Activated CD8-positive, alpha-beta T cell treated with anti-CD3 and anti-CD28 coated beads, Interleukin-2, amount 10 ng/mL, durations not matched to agents 7 days and 5 days (primary cell): Measurements from ENCODE around the gene CD58. TPM values are rescaled to one million over a fixed set of nuclear protein-coding genes. Genes with fewer than 3 reads are reported as not detected.
A peak's percentile ranks its signal among the peaks of the same experiment; 100 is the strongest.

Experiments
- ATAC-seq: fragments of 150-1000 bp; cut with Tn5 transposase; one replicate; pipeline ENCODE4 v1.10.0; 2021; ENCODE audit warnings: moderate library complexity
- CTCF ChIA-PET: fragments of 350-600 bp; sonication (Branson Sonifier 250); formaldehyde crosslinking; loops from one replicate; lab custom pipeline; 2021; ENCODE audit warnings: antibody characterized with exemption; lab: Charles Lee
- POLR2A ChIA-PET: fragments of 350-600 bp; sonication (Branson Sonifier 250); formaldehyde crosslinking; loops from one replicate; lab custom pipeline; 2021; ENCODE audit warnings: antibody characterized with exemption; lab: Charles Lee
- DNase-seq: peaks from one replicate; pipeline ENCODE4 v3.0.0-alpha.2; 2020
- H3K27ac Mint-ChIP-seq: one replicate; pipeline ENCODE4 v1.8.0; 2021; ENCODE audit warnings: mild to moderate bottlenecking, mixed read lengths
- H3K27me3 Mint-ChIP-seq: one replicate; pipeline ENCODE4 v1.8.0; 2021; ENCODE audit warnings: low read depth, mixed read lengths
- H3K36me3 Mint-ChIP-seq: one replicate; pipeline ENCODE4 v1.8.0; 2021; ENCODE audit warnings: low read depth, mixed read lengths
- H3K4me1 Mint-ChIP-seq: one replicate; pipeline ENCODE4 v1.8.0; 2021; ENCODE audit warnings: low read depth, mixed read lengths
- H3K4me3 Mint-ChIP-seq: one replicate; pipeline ENCODE4 v1.8.0; 2021; ENCODE audit warnings: mild to moderate bottlenecking, mixed read lengths
- H3K9me3 Mint-ChIP-seq: one replicate; pipeline ENCODE4 v1.8.0; 2022; ENCODE audit warnings: mixed read lengths; ENCODE audit not compliant: insufficient read depth
- total RNA-seq, 2 experiments: library from RNA; stranded (reverse); gene quantifications; one replicate each; pipeline ENCODE4 v1.2.3, GENCODE V29; 2021

CD58 gene
- total RNA-seq, 2 experiments from 2014 or later = 23.9 to 24.7 TPM

GRCh38 chr1:116515702-116516101, 55.1 kb downstream of the CD58 start:
- Mint-ChIP-seq H3K4me1 (peaks cover 72% of the 10 kb centered on the region), H3K27ac (peak overlapping the region; percentile 89), H3K27me3 (no peaks in the 10 kb centered on the region), H3K9me3 (no peaks in the 10 kb centered on the region), H3K36me3 (peaks cover 57% of the 10 kb centered on the region), H3K4me3 (peak overlapping the region; percentile 57)
- ATAC-seq (peak; percentile 44), DNase-seq (peak; percentile 47)
- ChIA-PET POLR2A (interaction anchor here (0.8 to 3.5 kb wide), 5 partner anchors 9 to 97 kb away, joined by 3 to 23 read pairs (median 3); no protein-coding TSS in a partner anchor), CTCF (interaction anchor here (1.0 to 6.1 kb wide), 8 partner anchors 11 to 538 kb away, joined by 3 to 61 read pairs (median 4); no protein-coding TSS in a partner anchor)

- no peaks in the 10 kb centered on the region for H3K27me3 Mint-ChIP-seq
- H3K4me1 Mint-ChIP-seq = peaks cover 78% of the 10 kb centered on the region
Observed at GRCh38 chr1:116514708-116515525, 55.9 kb downstream of the CD58 start.

GRCh38 chr1:116513956-116514355, 56.9 kb downstream of the CD58 start:
- no peak overlapping the region for H3K4me3 Mint-ChIP-seq
- peaks cover 53% of the 10 kb centered on the region for H3K36me3 Mint-ChIP-seq
- H3K4me1 Mint-ChIP-seq = peaks cover 84% of the 10 kb centered on the region

More at GRCh38 chr1:116514708-116515525, 55.9 kb downstream of the CD58 start:
- ChIA-PET CTCF (interaction anchor here (0.6 to 6.1 kb wide), 12 partner anchors 9 to 539 kb away, joined by 3 to 61 read pairs (median 4); no protein-coding TSS in a partner anchor), POLR2A (interaction anchor here (0.9 to 3.5 kb wide), 9 partner anchors 8 to 545 kb away, joined by 3 to 23 read pairs (median 3); partner anchors contain the start of gene TTF2)
- ATAC-seq (peak; percentile 84), DNase-seq (peak; percentile 76)
- Mint-ChIP-seq H3K4me3 (peak overlapping the region; percentile 57), H3K9me3 (no peaks in the 10 kb centered on the region), H3K27ac (peak overlapping the region; percentile 89), H3K36me3 (peaks cover 55% of the 10 kb centered on the region)

GRCh38 chr1:116511459-116512019, 59.3 kb downstream of the CD58 start:
- Mint-ChIP-seq H3K4me3 (no peak overlapping the region), H3K9me3 (no peaks in the 10 kb centered on the region), H3K36me3 (peaks cover 39% of the 10 kb centered on the region), H3K27me3 (no peaks in the 10 kb centered on the region), H3K27ac (peak overlapping the region; percentile 63), H3K4me1 (peaks cover 81% of the 10 kb centered on the region)
- no peak for DNase-seq
- POLR2A ChIA-PET = no interaction called here
- no peak for ATAC-seq
- CTCF ChIA-PET = interaction anchor here (0.9 to 1.1 kb wide), 2 partner anchors 26 to 62 kb away, joined by 3 to 4 read pairs; no protein-coding TSS in a partner anchor

More at GRCh38 chr1:116513956-116514355, 56.9 kb downstream of the CD58 start:
- ATAC-seq = no peak
- DNase-seq = peak; percentile 20
- CTCF ChIA-PET = interaction anchor here (0.6 to 6.1 kb wide), 6 partner anchors 9 to 366 kb away, joined by 3 to 61 read pairs (median 3); no protein-coding TSS in a partner anchor
- POLR2A ChIA-PET = interaction anchor here (0.9 to 3.5 kb wide), 2 partner anchors 7 to 10 kb away, joined by 3 to 23 read pairs; no protein-coding TSS in a partner anchor
- Mint-ChIP-seq H3K27ac (peak overlapping the region; percentile 66), H3K27me3 (no peaks in the 10 kb centered on the region), H3K9me3 (no peaks in the 10 kb centered on the region)

DNA sequence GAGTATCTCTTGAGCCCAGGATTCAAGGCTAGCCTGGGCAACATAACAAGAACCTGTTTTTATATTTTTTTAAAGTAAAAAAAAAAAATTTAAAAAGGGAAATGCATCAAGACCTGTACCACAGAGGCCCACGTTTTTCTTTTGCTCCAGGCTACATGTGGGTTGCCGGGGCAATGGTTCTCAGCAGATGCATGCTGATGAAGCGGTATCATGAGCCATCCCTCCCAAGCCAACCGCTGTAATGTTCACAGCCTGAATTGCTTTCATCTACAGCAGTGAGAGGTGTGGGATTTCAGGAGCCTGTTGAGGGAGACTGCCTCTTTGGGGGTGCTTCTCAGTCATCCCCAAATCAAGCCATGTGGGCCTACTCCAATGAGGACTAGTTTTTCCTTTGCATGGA, 60.5 kb downstream of the CD58 start:
- H3K9me3 Mint-ChIP-seq = no peaks in the 10 kb centered on the region
- ATAC-seq (no peak), DNase-seq (no peak)
- H3K27ac Mint-ChIP-seq = peak overlapping the region; percentile 51
- H3K4me3 Mint-ChIP-seq = no peak overlapping the region
- no peaks in the 10 kb centered on the region for H3K27me3 Mint-ChIP-seq
- peaks cover 42% of the 10 kb centered on the region for H3K36me3 Mint-ChIP-seq
- peaks cover 81% of the 10 kb centered on the region for H3K4me1 Mint-ChIP-seq
- CTCF ChIA-PET = interaction anchor here (1.1 to 2.0 kb wide), 2 partner anchors 25 to 371 kb away, joined by 3 to 11 read pairs; no protein-coding TSS in a partner anchor
- POLR2A ChIA-PET = interaction anchor here (0.6 kb wide), 1 partner anchor 34 kb away, joined by 3 read pairs; no protein-coding TSS in a partner anchor

DNA sequence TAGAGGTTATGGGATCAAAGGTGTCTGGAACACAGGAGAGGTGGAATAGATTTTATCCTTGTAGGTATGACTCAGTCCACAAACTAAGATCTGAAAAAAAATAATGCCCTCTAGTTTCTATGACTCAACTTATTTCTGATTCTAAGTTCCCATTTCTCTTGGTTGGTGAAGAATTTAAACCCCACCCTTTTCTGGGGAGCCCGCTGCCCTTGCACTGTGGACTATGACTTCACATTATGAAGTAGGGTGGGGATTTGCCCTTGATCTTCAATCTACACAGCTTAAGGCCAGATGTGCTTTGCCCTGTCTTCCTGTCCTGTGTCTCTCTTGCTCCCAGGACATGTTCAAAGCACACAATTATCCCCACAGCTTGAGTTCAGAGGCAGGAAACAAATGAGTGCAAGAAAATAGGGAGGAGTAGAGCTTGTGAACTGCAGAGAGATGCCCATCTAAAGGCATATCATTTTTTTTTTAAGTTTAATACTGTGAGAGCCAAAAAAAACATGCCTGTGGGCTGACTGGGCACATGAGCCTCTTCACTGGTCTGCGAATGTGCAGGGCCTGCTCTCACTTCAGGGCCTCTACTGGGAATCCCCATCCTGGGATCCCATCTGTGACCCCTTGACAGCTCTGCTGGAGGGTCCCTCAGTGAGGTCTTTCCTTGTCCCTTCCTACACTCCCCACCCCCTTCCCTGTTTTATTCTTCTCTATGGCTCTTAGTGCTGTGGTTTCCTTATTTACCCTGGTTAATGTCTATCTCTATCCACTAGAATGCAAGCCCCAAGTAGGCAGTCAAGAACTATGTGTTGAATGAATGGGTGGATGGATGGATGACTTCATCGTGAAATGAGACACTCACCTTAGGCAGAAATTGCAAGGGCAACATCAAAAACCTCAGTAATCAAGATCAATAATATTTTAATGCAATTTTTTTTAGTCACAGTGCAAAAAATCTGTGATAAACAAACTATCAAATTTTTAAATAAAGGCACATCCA, 61.5 kb downstream of the CD58 start:
- CTCF ChIA-PET = interaction anchor here (2.0 kb wide), 1 partner anchor 370 kb away, joined by 11 read pairs; no protein-coding TSS in a partner anchor
- no peaks in the 10 kb centered on the region for H3K9me3 Mint-ChIP-seq
- DNase-seq (no peak), ATAC-seq (no peak)
- H3K4me3 Mint-ChIP-seq = no peak overlapping the region
- POLR2A ChIA-PET = no interaction called here
- H3K27ac Mint-ChIP-seq = peak overlapping the region; percentile 79
- peaks cover 81% of the 10 kb centered on the region for H3K4me1 Mint-ChIP-seq
- H3K27me3 Mint-ChIP-seq = no peaks in the 10 kb centered on the region
- H3K36me3 Mint-ChIP-seq = peaks cover 42% of the 10 kb centered on the region

GRCh38 chr1:116508085-116508983, 62.5 kb downstream of the CD58 start:
- Mint-ChIP-seq H3K4me3 (no peak overlapping the region), H3K36me3 (peaks cover 42% of the 10 kb centered on the region), H3K27ac (peak overlapping the region; percentile 62), H3K4me1 (peaks cover 83% of the 10 kb centered on the region), H3K27me3 (no peaks in the 10 kb centered on the region), H3K9me3 (no peaks in the 10 kb centered on the region)
- ATAC-seq = no peak
- ChIA-PET POLR2A (interaction anchor here (0.6 kb wide), 1 partner anchor 61 kb away, joined by 3 read pairs; no protein-coding TSS in a partner anchor), CTCF (interaction anchor here (1.2 kb wide), 2 partner anchors 9 to 217 kb away, joined by 3 read pairs; no protein-coding TSS in a partner anchor)
- peak; percentile 21 for DNase-seq

DNA sequence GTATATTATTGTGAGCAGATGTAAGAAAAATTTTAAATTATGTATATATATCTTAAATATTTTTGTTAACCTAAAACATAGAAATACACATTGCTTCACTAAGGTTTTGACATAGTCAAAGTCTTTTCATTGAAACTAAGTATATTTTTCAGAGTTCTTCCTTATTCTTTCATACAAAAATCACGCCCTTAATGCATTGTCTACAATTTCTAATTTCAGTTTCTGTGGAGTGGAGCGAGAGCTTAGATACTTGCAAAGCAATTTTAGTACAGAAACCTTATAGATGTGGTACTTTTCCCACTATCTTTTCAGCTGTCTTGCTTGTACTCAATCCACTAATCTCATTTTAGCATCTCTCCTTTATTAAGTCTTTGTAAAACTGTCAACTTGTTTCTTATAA, 63.2 kb downstream of the CD58 start:
- DNase-seq = no peak
- Mint-ChIP-seq H3K27ac (no peak overlapping the region), H3K4me3 (no peak overlapping the region), H3K27me3 (no peaks in the 10 kb centered on the region), H3K4me1 (peaks cover 83% of the 10 kb centered on the region), H3K9me3 (no peaks in the 10 kb centered on the region), H3K36me3 (peaks cover 39% of the 10 kb centered on the region)
- CTCF ChIA-PET = interaction anchor here (1.2 kb wide), 2 partner anchors 9 to 218 kb away, joined by 3 read pairs; no protein-coding TSS in a partner anchor
- no peak for ATAC-seq
- POLR2A ChIA-PET = interaction anchor here (0.6 kb wide), 1 partner anchor 62 kb away, joined by 3 read pairs; no protein-coding TSS in a partner anchor

DNA sequence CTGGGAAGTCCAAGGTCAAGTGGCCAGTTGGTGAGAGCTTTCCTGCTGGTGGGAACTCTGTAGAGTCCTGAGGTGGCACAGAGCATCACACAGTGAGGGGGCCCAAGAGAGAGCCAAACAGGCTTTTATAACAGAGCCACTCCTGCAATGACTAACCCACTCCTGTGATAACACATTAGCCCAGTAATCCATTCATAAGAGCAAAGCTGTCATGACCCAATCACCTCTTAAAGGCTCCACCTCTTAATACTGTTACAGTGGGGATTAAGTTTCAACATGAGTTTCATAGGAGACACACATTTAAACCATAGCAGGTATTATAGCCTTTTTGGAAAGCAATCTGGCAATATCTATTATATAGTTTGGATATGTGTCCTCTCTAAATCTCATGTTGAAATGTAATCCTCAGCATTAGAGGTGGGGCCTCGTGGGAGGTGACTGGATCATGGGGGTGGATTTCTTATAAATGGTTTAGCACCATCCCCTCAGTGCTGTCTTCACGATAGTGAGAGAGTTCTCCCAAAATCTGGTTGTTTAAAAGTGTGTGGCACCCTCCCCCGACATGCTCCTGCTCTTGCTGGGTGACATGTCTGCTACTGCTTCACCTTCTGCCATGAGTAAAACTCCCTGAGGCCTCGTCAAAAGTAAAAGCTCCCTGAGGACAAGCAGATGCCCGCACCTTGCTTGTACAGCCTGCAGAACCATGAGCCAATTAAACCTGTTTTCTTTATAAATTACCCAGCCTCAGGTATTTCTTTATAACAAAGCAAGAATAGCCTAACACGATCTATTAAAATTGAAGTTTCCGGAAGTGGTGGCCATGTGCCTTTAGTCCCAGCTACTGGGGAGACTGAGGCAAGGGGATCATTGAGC, 64.5 kb downstream of the CD58 start:
- no peaks in the 10 kb centered on the region for H3K9me3 Mint-ChIP-seq
- ATAC-seq = no peak
- peaks cover 35% of the 10 kb centered on the region for H3K36me3 Mint-ChIP-seq
- POLR2A ChIA-PET = interaction anchor here (0.6 to 3.5 kb wide), 4 partner anchors 8 to 131 kb away, joined by 3 to 23 read pairs (median 3); no protein-coding TSS in a partner anchor
- CTCF ChIA-PET = interaction anchor here (0.6 to 13.7 kb wide), 2 partner anchors 9 to 21 kb away, joined by 3 to 215 read pairs; no protein-coding TSS in a partner anchor
- H3K4me1 Mint-ChIP-seq = peaks cover 86% of the 10 kb centered on the region
- H3K4me3 Mint-ChIP-seq = no peak overlapping the region
- H3K27me3 Mint-ChIP-seq = no peaks in the 10 kb centered on the region
- DNase-seq = peak; percentile 20
- peak overlapping the region; percentile 54 for H3K27ac Mint-ChIP-seq
